CD4-positive, CD25-positive, alpha-beta regulatory T cell (primary cell): ENCODE data around the gene FOXP1. TPM values are rescaled to one million over a fixed set of nuclear protein-coding genes. Genes with fewer than 3 reads are reported as not detected.

Experiments
- ATAC-seq, 2 donors: fragments of 150-1000 bp; cut with Tn5 transposase; one replicate each; pipeline ENCODE4 v1.10.0; 2021; ENCODE audit warnings: low read depth in 2 of 2, moderate number of reproducible peaks in 2 of 2, moderate library complexity in 1 of 2
- DNase-seq, 3 donors: peaks; one replicate each; pipeline versions ENCODE4 v3.0.0 to v3.0.0-alpha.2; 2012 to 2022; ENCODE audit warnings: mixed read lengths in 1 of 3
- H3K27ac ChIP-seq: one replicate; pipeline ENCODE4 v1.7.0; 2013; ENCODE audit warnings: mild to moderate bottlenecking, low read length; ENCODE audit not compliant: insufficient read depth, poor library complexity, severe bottlenecking
- H3K27me3 ChIP-seq: one replicate; pipeline ENCODE4 v1.7.0; 2013; ENCODE audit warnings: low read length; ENCODE audit not compliant: control insufficient read depth, insufficient read depth
- H3K36me3 ChIP-seq: one replicate; pipeline ENCODE4 v1.7.0; 2013; ENCODE audit warnings: mild to moderate bottlenecking, low read length, moderate library complexity; ENCODE audit not compliant: control insufficient read depth, insufficient read depth
- H3K4me1 ChIP-seq: 2 replicates; pipeline ENCODE4 v1.7.0; 2013; ENCODE audit warnings: mild to moderate bottlenecking, low read length; ENCODE audit not compliant: insufficient read depth, control insufficient read depth, poor library complexity, severe bottlenecking
- H3K4me3 ChIP-seq: one replicate; pipeline ENCODE4 v1.7.0; 2013; ENCODE audit warnings: low read depth, mild to moderate bottlenecking, low read length, moderate library complexity
- H3K9me3 ChIP-seq, 2 experiments: 1 replicate in 1 of 2; 2 replicates in 1 of 2; pipeline ENCODE4 v1.7.0; 2013; ENCODE audit warnings: low read length in 2 of 2, mild to moderate bottlenecking in 1 of 2, moderate library complexity in 1 of 2; ENCODE audit not compliant: control insufficient read depth in 2 of 2
- H3K27ac Mint-ChIP-seq, 3 donors: one replicate each; pipeline ENCODE4 v1.8.0; 2020 to 2022; ENCODE audit warnings: mild to moderate bottlenecking in 3 of 3, mixed read lengths in 3 of 3, moderate library complexity in 2 of 3
- H3K27me3 Mint-ChIP-seq: one replicate; pipeline ENCODE4 v1.8.0; 2022; ENCODE audit warnings: mild to moderate bottlenecking, mixed read lengths
- H3K36me3 Mint-ChIP-seq: one replicate; pipeline ENCODE4 v1.8.0; 2020; ENCODE audit warnings: mixed read lengths
- H3K4me1 Mint-ChIP-seq, 4 donors: one replicate each; pipeline ENCODE4 v1.8.0; 2020 to 2022; ENCODE audit warnings: mixed read lengths in 4 of 4, mild to moderate bottlenecking in 1 of 4
- H3K4me3 Mint-ChIP-seq, 4 donors: one replicate each; pipeline ENCODE4 v1.8.0; 2020 to 2022; ENCODE audit warnings: mild to moderate bottlenecking in 4 of 4, mixed read lengths in 4 of 4, moderate library complexity in 3 of 4
- H3K9me3 Mint-ChIP-seq, 7 donors: one replicate each; pipeline ENCODE4 v1.8.0; 2020 to 2022; ENCODE audit warnings: mixed read lengths in 7 of 7, mild to moderate bottlenecking in 3 of 7, moderate library complexity in 2 of 7
- polyA plus RNA-seq, 4 donors: library from polyadenylated mRNA; unstranded; fragments of 300-500 nt; fragmentation: Illumina TruSeq; gene quantifications; one replicate each; pipeline ENCODE4 v1.2.3, GENCODE V29; 2021
- total RNA-seq: library from RNA; stranded (reverse); gene quantifications from one replicate; pipeline ENCODE4 v1.2.3, GENCODE V29; 2022

The FOXP1 gene
- total and polyA plus RNA-seq, 5 donors from 2014 or later: 301 to 599 (median 346) TPM

- Histone ChIP-seq H3K27me3 (no peaks in the 10 kb centered on the region), H3K9me3 (no peaks in the 10 kb centered on the region), H3K4me1 (no peaks in the 10 kb centered on the region), H3K4me3 (no peak overlapping the region), H3K36me3 (no peaks in the 10 kb centered on the region), H3K27ac (no peak overlapping the region)
- DNase-seq (no peak), ATAC-seq (no peak)
- Mint-ChIP-seq H3K9me3 (peaks cover 0 to 6% (median 0%) of the 10 kb centered on the region in 7 donors), H3K27ac (no peak overlapping the region), H3K4me3 (no peak overlapping the region), H3K36me3 (no peaks in the 10 kb centered on the region), H3K4me1 (no peaks in the 10 kb centered on the region), H3K27me3 (peaks cover 16% of the 10 kb centered on the region)
Observed at GRCh38 chr3:70927239-70927638, 656.3 kb downstream of the FOXP1 start.

- no peaks in the 10 kb centered on the region for H3K4me1 ChIP-seq
- H3K4me3 Mint-ChIP-seq: no peak overlapping the region
- H3K27ac Mint-ChIP-seq: no peak overlapping the region
- H3K9me3 Mint-ChIP-seq: peaks cover 0 to 6% (median 0%) of the 10 kb centered on the region in 7 donors
- H3K27me3 Mint-ChIP-seq: peaks cover 16% of the 10 kb centered on the region
- H3K27me3 ChIP-seq: no peaks in the 10 kb centered on the region
- H3K36me3 Mint-ChIP-seq: no peaks in the 10 kb centered on the region
- no peaks in the 10 kb centered on the region for H3K4me1 Mint-ChIP-seq
- no peak overlapping the region for H3K4me3 ChIP-seq
- H3K27ac ChIP-seq: no peak overlapping the region
- H3K9me3 ChIP-seq: no peaks in the 10 kb centered on the region
- H3K36me3 ChIP-seq: no peaks in the 10 kb centered on the region
- ATAC-seq: no peak
- no peak for DNase-seq
Observed at GRCh38 chr3:70926835-70927234, 656.7 kb downstream of the FOXP1 start.

- ATAC-seq (no peak), DNase-seq (no peak)
- Histone ChIP-seq H3K27ac (no peak overlapping the region), H3K9me3 (no peaks in the 10 kb centered on the region), H3K36me3 (no peaks in the 10 kb centered on the region), H3K27me3 (peaks cover 5% of the 10 kb centered on the region), H3K4me1 (no peaks in the 10 kb centered on the region), H3K4me3 (no peak overlapping the region)
- Mint-ChIP-seq H3K27ac (no peak overlapping the region), H3K4me3 (no peak overlapping the region), H3K36me3 (no peaks in the 10 kb centered on the region), H3K9me3 (peaks cover 0 to 8% (median 0%) of the 10 kb centered on the region in 7 donors), H3K4me1 (no peaks in the 10 kb centered on the region), H3K27me3 (peaks cover 24% of the 10 kb centered on the region)
Observed at GRCh38 chr3:70919661-70920060, 663.9 kb downstream of the FOXP1 start.

- H3K27ac Mint-ChIP-seq: no peak overlapping the region
- H3K4me3 Mint-ChIP-seq: no peak overlapping the region
- H3K36me3 ChIP-seq: no peaks in the 10 kb centered on the region
- H3K9me3 Mint-ChIP-seq: peaks cover 0 to 6% (median 0%) of the 10 kb centered on the region in 7 donors
- no peak overlapping the region for H3K27ac ChIP-seq
- no peaks in the 10 kb centered on the region for H3K9me3 ChIP-seq
- H3K36me3 Mint-ChIP-seq: no peaks in the 10 kb centered on the region
- H3K27me3 ChIP-seq: peaks cover 5% of the 10 kb centered on the region
- ATAC-seq (no peak), DNase-seq (no peak)
- no peaks in the 10 kb centered on the region for H3K4me1 ChIP-seq
- peaks cover 29% of the 10 kb centered on the region for H3K27me3 Mint-ChIP-seq
- no peaks in the 10 kb centered on the region for H3K4me1 Mint-ChIP-seq
- no peak overlapping the region for H3K4me3 ChIP-seq
Observed at GRCh38 chr3:70919091-70919490, 664.4 kb downstream of the FOXP1 start.

- H3K4me1 Mint-ChIP-seq: no peaks in the 10 kb centered on the region
- peaks cover 25% of the 10 kb centered on the region for H3K27me3 Mint-ChIP-seq
- H3K9me3 Mint-ChIP-seq: peaks cover 0 to 3% (median 0%) of the 10 kb centered on the region in 7 donors
- no peaks in the 10 kb centered on the region for H3K9me3 ChIP-seq
- DNase-seq (no peak), ATAC-seq (no peak)
- no peak overlapping the region for H3K27ac ChIP-seq
- no peaks in the 10 kb centered on the region for H3K36me3 ChIP-seq
- H3K4me3 ChIP-seq: no peak overlapping the region
- no peak overlapping the region for H3K4me3 Mint-ChIP-seq
- peaks cover 10% of the 10 kb centered on the region for H3K27me3 ChIP-seq
- no peaks in the 10 kb centered on the region for H3K4me1 ChIP-seq
- no peaks in the 10 kb centered on the region for H3K36me3 Mint-ChIP-seq
- H3K27ac Mint-ChIP-seq: no peak overlapping the region
Observed at GRCh38 chr3:70916375-70917055, 667.0 kb downstream of the FOXP1 start.

- DNase-seq (no peak), ATAC-seq (no peak)
- Mint-ChIP-seq H3K27me3 (peaks cover 25% of the 10 kb centered on the region), H3K4me1 (no peaks in the 10 kb centered on the region), H3K9me3 (peaks cover 0 to 3% (median 0%) of the 10 kb centered on the region in 7 donors), H3K27ac (no peak overlapping the region), H3K4me3 (no peak overlapping the region), H3K36me3 (no peaks in the 10 kb centered on the region)
- Histone ChIP-seq H3K4me1 (no peaks in the 10 kb centered on the region), H3K4me3 (no peak overlapping the region), H3K27ac (no peak overlapping the region), H3K9me3 (no peaks in the 10 kb centered on the region), H3K27me3 (peaks cover 10% of the 10 kb centered on the region), H3K36me3 (no peaks in the 10 kb centered on the region)
Observed at GRCh38 chr3:70914862-70915261, 668.7 kb downstream of the FOXP1 start.

GRCh38 chr3:70911719-70912118, 671.8 kb downstream of the FOXP1 start:
- DNase-seq (no peak), ATAC-seq (no peak)
- H3K36me3 ChIP-seq: no peaks in the 10 kb centered on the region
- no peaks in the 10 kb centered on the region for H3K9me3 ChIP-seq
- Mint-ChIP-seq H3K27ac (no peak overlapping the region), H3K9me3 (peaks cover 0 to 2% (median 0%) of the 10 kb centered on the region in 7 donors), H3K36me3 (no peaks in the 10 kb centered on the region), H3K4me1 (no peaks in the 10 kb centered on the region), H3K27me3 (peaks cover 13% of the 10 kb centered on the region), H3K4me3 (no peak overlapping the region)
- H3K27me3 ChIP-seq: peaks cover 9% of the 10 kb centered on the region
- H3K4me3 ChIP-seq: no peak overlapping the region
- no peak overlapping the region for H3K27ac ChIP-seq
- H3K4me1 ChIP-seq: no peaks in the 10 kb centered on the region

GRCh38 chr3:70905491-70905890, 678.0 kb downstream of the FOXP1 start:
- H3K9me3 ChIP-seq: no peaks in the 10 kb centered on the region
- no peak overlapping the region for H3K27ac ChIP-seq
- Mint-ChIP-seq H3K27ac (no peak overlapping the region), H3K4me3 (no peak overlapping the region), H3K36me3 (no peaks in the 10 kb centered on the region), H3K9me3 (peaks cover 0 to 1% (median 0%) of the 10 kb centered on the region in 7 donors), H3K4me1 (no peaks in the 10 kb centered on the region), H3K27me3 (peaks cover 18% of the 10 kb centered on the region)
- H3K27me3 ChIP-seq: peaks cover 8% of the 10 kb centered on the region
- H3K4me1 ChIP-seq: no peaks in the 10 kb centered on the region
- ATAC-seq (no peak), DNase-seq (no peak)
- no peak overlapping the region for H3K4me3 ChIP-seq
- no peaks in the 10 kb centered on the region for H3K36me3 ChIP-seq
